Cardiac muscle cell (in vitro differentiated cells and primary cell): ENCODE measurements around the gene TSPAN14. TPM values are rescaled to one million over a fixed set of nuclear protein-coding genes. Genes with fewer than 3 reads are reported as not detected.
"Not testable (repeated sequence)": the region's sequence is repeated elsewhere in the genome, so short reads cannot be mapped to it uniquely, and the experiment has no call there.

Experiments used
- DNase-seq, 2 donors: peaks; one replicate each; pipeline versions ENCODE4 v3.0.0 to v3.0.0-alpha.2; 2010 to 2017; ENCODE audit warnings: low read depth in 1 of 2, low spot score in 1 of 2
- H3K27ac ChIP-seq: fragments of 200-600 bp; sonication (generic); 2 replicates; pipeline ENCODE4 v1.5.1; 2016
- H3K27me3 ChIP-seq: fragments of 200-600 bp; sonication (generic); 2 replicates; pipeline ENCODE4 v1.6.0; 2016; ENCODE audit warnings: control low read depth
- H3K36me3 ChIP-seq: fragments of 200-600 bp; sonication (generic); 2 replicates; pipeline ENCODE4 v1.5.1; 2016; ENCODE audit warnings: control low read depth
- H3K4me1 ChIP-seq: fragments of 200-600 bp; sonication (generic); 2 replicates; pipeline ENCODE4 v1.8.1; 2017; ENCODE audit warnings: low read depth, mild to moderate bottlenecking, mixed run types
- H3K4me3 ChIP-seq: fragments of 200-600 bp; sonication (generic); 2 replicates; pipeline ENCODE4 v1.5.1; 2016; ENCODE audit warnings: mild to moderate bottlenecking
- H3K9me3 ChIP-seq: fragments of 200-600 bp; sonication (generic); 2 replicates; pipeline ENCODE4 v1.5.1; 2017; ENCODE audit warnings: low read depth, mild to moderate bottlenecking, control low read depth
- CTCF ChIP-seq: IDR thresholded peaks from 2 replicates; pipeline ENCODE4 v1.5.1; 2012; ENCODE audit warnings: low read depth, mild to moderate bottlenecking, low read length
- polyA plus RNA-seq: library from polyadenylated mRNA; unstranded; fragments of >200 nt; fragmentation: Nextera tagmentation; extraction: Ambion mirVana; gene quantifications from 2 replicates; pipeline ENCODE4 v1.2.1, GENCODE V29; 2016
- total RNA-seq: library from RNA; depleted of rRNA; stranded (reverse); fragments of >200 nt; gene quantifications from 2 replicates; pipeline ENCODE4 v1.2.3, GENCODE V29; 2016

TSPAN14 gene
- total and polyA plus RNA-seq, 2 experiments from 2014 or later, result 31.6 to 55.1 TPM

GRCh38 chr10:80416479-80417098 is 37.5 kb upstream of the TSPAN14 start:
- peak; percentile 46 to 93 for DNase-seq
- Histone ChIP-seq H3K27ac (peak overlapping the region; percentile 62), H3K4me3 (no peak overlapping the region)

GRCh38 chr10:80417256-80417655 is 36.9 kb upstream of the TSPAN14 start:
- H3K4me3 ChIP-seq, H3K27me3 ChIP-seq, DNase-seq, H3K27ac ChIP-seq, H3K36me3 ChIP-seq, H3K9me3 ChIP-seq: not testable (repeated sequence)
- H3K4me1 ChIP-seq, result peaks cover 43% of the 10 kb centered on the region

More at GRCh38 chr10:80416479-80417098, 37.5 kb upstream of the TSPAN14 start:
- TF ChIP-seq CTCF, result no peak
- Histone ChIP-seq H3K9me3 (no peaks in the 10 kb centered on the region), H3K4me1 (peaks cover 46% of the 10 kb centered on the region), H3K36me3 (no peaks in the 10 kb centered on the region), H3K27me3 (no peaks in the 10 kb centered on the region)

GRCh38 chr10:80421050-80421706 is 32.9 kb upstream of the TSPAN14 start:
- H3K4me3 ChIP-seq, result no peak overlapping the region
- DNase-seq, result no peak
- H3K9me3 ChIP-seq, result no peaks in the 10 kb centered on the region
- peaks cover 9% of the 10 kb centered on the region for H3K36me3 ChIP-seq
- no peaks in the 10 kb centered on the region for H3K27me3 ChIP-seq
- H3K27ac ChIP-seq, result no peak overlapping the region
- no peak for TF ChIP-seq CTCF
- H3K4me1 ChIP-seq, result peaks cover 9% of the 10 kb centered on the region

GRCh38 chr10:80421707-80422536 is 32.2 kb upstream of the TSPAN14 start:
- no peak for TF ChIP-seq CTCF
- Histone ChIP-seq H3K27me3 (no peaks in the 10 kb centered on the region), H3K9me3 (no peaks in the 10 kb centered on the region), H3K36me3 (peaks cover 14% of the 10 kb centered on the region), H3K27ac (no peak overlapping the region), H3K4me3 (no peak overlapping the region), H3K4me1 (peaks cover 1% of the 10 kb centered on the region)
- DNase-seq, result no peak

- H3K27me3 ChIP-seq, result no peaks in the 10 kb centered on the region
- DNase-seq, result no peak
- no peaks in the 10 kb centered on the region for H3K9me3 ChIP-seq
- H3K36me3 ChIP-seq, result peaks cover 27% of the 10 kb centered on the region
- TF ChIP-seq CTCF, result no peak
- H3K4me1 ChIP-seq, result no peaks in the 10 kb centered on the region
- H3K27ac ChIP-seq, result no peak overlapping the region
- H3K4me3 ChIP-seq, result no peak overlapping the region
Measured at GRCh38 chr10:80425901-80426300, 28.2 kb upstream of the TSPAN14 start.

- Histone ChIP-seq H3K4me3 (no peak overlapping the region), H3K36me3 (peaks cover 27% of the 10 kb centered on the region), H3K4me1 (no peaks in the 10 kb centered on the region), H3K9me3 (no peaks in the 10 kb centered on the region), H3K27ac (no peak overlapping the region), H3K27me3 (no peaks in the 10 kb centered on the region)
- no peak for TF ChIP-seq CTCF
- no peak for DNase-seq
Measured at GRCh38 chr10:80427541-80427940, 26.6 kb upstream of the TSPAN14 start.
